WTC11 (cell line): ENCODE results near the gene LHX5.

Experiments used
- AFF4 ChIP-seq: sonication (generic); formaldehyde crosslinking; IDR thresholded peaks from 2 replicates; pipeline ENCODE4 v1.8.1; 2023; ENCODE audit warnings: mild to moderate bottlenecking, missing genetic modification reagents, borderline replicate concordance
- CTCF ChIP-seq: fragments of 200-600 bp; IDR thresholded peaks from 2 replicates; pipeline ENCODE4 v1.8.0; 2022; ENCODE audit warnings: antibody characterized with exemption
- TF ChIP-seq, protein P1 (sequence below): sonication (generic); formaldehyde crosslinking; IDR thresholded peaks from 2 replicates; pipeline ENCODE4 v1.8.1; 2022; ENCODE audit warnings: missing genetic modification reagents, borderline replicate concordance
- TF ChIP-seq, protein P2 (sequence below): sonication (generic); formaldehyde crosslinking; IDR thresholded peaks from 2 replicates; pipeline ENCODE4 v1.8.1; 2023; ENCODE audit warnings: mild to moderate bottlenecking, missing genetic modification reagents
- TF ChIP-seq, protein P3 (sequence below): sonication (generic); formaldehyde crosslinking; IDR thresholded peaks from 2 replicates; pipeline ENCODE4 v1.8.1; 2023; ENCODE audit warnings: mild to moderate bottlenecking, missing genetic modification reagents, moderate library complexity

DNA sequence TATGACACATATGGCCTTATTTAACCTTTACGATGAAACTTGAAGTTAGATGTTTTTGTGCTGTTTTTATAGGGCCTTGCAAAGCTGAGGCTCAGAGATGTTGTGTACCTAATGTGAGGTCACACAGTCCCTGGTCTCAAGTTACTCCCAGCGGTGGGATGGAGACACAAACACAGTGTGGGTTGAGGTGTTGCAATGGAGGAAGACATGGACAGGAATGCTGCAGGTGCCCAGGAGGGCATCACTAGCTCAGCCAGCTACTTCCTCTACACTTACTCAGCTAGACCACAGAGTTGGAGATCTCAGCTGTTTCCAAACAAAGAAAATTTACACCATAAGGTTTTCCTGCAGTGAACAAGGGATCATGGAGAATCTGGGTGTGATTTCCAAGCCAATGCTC is 15.5 kb downstream of the LHX5 start:
- TF ChIP-seq, protein P1, sequence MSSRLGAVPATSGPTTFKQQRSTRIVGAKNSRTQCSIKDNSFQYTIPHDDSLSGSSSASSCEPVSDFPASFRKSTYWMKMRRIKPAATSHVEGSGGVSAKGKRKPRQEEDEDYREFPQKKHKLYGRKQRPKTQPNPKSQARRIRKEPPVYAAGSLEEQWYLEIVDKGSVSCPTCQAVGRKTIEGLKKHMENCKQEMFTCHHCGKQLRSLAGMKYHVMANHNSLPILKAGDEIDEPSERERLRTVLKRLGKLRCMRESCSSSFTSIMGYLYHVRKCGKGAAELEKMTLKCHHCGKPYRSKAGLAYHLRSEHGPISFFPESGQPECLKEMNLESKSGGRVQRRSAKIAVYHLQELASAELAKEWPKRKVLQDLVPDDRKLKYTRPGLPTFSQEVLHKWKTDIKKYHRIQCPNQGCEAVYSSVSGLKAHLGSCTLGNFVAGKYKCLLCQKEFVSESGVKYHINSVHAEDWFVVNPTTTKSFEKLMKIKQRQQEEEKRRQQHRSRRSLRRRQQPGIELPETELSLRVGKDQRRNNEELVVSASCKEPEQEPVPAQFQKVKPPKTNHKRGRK: no peak
- TF ChIP-seq CTCF (no peak), AFF4 (CRISPR knock-in tag) (no peak)
- TF ChIP-seq, protein P2, sequence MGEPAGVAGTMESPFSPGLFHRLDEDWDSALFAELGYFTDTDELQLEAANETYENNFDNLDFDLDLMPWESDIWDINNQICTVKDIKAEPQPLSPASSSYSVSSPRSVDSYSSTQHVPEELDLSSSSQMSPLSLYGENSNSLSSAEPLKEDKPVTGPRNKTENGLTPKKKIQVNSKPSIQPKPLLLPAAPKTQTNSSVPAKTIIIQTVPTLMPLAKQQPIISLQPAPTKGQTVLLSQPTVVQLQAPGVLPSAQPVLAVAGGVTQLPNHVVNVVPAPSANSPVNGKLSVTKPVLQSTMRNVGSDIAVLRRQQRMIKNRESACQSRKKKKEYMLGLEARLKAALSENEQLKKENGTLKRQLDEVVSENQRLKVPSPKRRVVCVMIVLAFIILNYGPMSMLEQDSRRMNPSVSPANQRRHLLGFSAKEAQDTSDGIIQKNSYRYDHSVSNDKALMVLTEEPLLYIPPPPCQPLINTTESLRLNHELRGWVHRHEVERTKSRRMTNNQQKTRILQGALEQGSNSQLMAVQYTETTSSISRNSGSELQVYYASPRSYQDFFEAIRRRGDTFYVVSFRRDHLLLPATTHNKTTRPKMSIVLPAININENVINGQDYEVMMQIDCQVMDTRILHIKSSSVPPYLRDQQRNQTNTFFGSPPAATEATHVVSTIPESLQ (CRISPR knock-in tag): no peak
- TF ChIP-seq, protein P3, sequence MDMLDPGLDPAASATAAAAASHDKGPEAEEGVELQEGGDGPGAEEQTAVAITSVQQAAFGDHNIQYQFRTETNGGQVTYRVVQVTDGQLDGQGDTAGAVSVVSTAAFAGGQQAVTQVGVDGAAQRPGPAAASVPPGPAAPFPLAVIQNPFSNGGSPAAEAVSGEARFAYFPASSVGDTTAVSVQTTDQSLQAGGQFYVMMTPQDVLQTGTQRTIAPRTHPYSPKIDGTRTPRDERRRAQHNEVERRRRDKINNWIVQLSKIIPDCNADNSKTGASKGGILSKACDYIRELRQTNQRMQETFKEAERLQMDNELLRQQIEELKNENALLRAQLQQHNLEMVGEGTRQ: no peak
